Measurements from ENCODE around the gene FGFR3.

The FGFR3 gene

DNA sequence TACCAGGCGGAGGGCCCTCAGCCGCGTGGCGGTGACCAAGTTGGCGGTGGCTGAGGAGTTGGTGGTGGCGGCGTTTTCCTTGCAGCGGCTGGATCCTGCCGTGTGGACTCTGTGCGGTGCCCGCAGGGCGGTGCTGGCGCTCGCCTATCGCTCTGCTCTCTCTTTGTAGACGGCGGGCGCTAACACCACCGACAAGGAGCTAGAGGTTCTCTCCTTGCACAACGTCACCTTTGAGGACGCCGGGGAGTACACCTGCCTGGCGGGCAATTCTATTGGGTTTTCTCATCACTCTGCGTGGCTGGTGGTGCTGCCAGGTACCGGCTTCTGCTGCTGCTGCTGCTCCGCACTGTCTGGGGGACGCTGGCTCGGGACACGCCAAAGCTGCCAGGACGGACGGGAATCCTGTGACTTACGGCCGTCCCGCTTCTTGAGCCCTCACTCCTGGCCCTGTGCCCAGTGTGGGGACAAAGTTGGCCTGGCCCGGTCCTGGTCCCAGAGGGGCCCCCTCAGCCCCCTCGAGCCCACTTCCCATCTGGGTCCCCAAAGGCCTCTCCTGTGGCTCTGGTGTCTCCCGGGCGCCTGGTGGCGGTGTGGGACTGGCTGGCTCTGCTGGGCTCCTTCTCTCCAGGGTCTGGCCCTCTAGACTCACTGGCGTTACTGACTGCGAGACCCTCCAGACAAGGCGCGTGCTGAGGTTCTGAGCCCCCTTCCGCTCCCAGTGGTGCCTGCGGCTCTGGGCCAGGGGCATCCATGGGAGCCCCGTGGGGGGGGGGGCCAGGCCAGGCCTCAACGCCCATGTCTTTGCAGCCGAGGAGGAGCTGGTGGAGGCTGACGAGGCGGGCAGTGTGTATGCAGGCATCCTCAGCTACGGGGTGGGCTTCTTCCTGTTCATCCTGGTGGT lies 10.7 kb downstream of the FGFR3 start:
- DNase-seq, result no peak

DNA sequence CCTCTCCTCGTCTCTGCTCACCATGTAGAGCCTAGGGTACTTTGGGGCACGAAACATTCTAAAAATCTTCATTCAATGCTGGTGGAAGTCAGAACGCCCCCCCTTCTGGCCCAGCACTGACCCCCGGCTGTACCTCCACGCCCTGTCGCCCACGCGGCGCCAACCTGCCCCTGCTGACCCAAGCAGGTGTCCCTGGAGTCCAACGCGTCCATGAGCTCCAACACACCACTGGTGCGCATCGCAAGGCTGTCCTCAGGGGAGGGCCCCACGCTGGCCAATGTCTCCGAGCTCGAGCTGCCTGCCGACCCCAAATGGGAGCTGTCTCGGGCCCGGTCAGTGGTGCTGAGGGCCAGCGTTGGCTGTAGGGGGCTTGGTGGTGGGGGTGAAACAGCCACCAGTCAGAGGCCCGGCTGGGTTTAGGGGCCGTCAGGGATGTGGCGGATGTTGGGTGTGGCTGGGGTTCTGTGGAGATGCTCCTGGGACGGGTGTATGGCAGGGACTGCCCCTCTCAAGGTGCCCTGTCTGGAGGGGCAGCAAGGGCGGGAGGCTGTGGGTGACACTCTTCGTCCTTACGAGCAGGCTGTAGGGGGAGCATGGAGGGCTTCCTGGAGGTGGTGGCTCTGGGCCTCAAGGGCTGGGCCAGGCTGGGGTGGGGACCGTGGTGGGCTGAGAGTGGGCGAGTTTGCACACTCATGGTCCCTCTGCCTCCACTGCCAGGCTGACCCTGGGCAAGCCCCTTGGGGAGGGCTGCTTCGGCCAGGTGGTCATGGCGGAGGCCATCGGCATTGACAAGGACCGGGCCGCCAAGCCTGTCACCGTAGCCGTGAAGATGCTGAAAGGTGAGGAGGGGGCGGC lies 11.8 kb downstream of the FGFR3 start:
- no peak for DNase-seq

DNA sequence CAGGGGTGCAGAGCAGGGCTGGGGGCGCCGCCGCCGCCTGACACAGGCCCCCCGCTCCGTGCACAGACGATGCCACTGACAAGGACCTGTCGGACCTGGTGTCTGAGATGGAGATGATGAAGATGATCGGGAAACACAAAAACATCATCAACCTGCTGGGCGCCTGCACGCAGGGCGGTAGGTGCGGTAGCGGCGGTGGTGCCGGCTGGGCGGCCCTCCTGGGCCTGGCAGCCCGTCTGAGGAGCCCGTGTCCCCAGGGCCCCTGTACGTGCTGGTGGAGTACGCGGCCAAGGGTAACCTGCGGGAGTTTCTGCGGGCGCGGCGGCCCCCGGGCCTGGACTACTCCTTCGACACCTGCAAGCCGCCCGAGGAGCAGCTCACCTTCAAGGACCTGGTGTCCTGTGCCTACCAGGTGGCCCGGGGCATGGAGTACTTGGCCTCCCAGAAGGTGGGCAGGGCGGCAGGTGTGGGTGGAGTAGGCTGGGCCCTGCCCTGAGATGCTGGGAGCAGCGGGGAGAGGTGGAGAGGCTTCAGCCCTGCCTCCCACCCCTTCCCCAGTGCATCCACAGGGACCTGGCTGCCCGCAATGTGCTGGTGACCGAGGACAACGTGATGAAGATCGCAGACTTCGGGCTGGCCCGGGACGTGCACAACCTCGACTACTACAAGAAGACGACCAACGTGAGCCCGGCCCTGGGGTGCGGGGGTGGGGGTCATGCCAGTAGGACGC lies 12.6 kb downstream of the FGFR3 start:
- DNase-seq, result no peak

DNA sequence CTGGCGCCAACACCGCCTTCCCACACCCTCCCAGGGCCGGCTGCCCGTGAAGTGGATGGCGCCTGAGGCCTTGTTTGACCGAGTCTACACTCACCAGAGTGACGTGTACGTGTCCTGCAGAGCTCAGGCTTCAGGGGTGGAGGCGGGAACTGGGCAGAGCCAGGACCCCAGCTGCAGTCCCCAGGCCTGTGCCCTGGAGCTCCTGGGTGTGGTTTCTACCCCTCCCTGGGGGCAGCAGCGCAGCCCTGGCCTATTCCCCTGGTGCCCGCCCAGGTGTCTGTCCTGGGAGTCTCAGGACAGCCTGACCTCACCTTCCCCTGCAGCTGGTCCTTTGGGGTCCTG lies 13.1 kb downstream of the FGFR3 start:
- no peak for DNase-seq

DNA sequence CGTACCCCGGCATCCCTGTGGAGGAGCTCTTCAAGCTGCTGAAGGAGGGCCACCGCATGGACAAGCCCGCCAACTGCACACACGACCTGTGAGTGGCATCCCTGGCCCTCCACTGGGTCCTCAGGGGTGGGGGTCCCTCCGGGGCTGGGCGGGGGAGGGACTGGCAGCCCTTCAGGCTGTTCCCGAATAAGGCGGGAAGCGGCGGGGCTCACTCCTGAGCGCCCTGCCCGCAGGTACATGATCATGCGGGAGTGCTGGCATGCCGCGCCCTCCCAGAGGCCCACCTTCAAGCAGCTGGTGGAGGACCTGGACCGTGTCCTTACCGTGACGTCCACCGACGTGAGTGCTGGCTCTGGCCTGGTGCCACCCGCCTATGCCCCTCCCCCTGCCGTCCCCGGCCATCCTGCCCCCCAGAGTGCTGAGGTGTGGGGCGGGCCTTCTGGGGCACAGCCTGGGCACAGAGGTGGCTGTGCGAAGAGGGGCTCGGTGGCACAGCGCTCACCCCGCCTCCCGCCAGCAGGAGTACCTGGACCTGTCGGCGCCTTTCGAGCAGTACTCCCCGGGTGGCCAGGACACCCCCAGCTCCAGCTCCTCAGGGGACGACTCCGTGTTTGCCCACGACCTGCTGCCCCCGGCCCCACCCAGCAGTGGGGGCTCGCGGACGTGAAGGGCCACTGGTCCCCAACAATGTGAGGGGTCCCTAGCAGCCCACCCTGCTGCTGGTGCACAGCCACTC lies 13.7 kb downstream of the FGFR3 start:
- DNase-seq, result no peak

DNA sequence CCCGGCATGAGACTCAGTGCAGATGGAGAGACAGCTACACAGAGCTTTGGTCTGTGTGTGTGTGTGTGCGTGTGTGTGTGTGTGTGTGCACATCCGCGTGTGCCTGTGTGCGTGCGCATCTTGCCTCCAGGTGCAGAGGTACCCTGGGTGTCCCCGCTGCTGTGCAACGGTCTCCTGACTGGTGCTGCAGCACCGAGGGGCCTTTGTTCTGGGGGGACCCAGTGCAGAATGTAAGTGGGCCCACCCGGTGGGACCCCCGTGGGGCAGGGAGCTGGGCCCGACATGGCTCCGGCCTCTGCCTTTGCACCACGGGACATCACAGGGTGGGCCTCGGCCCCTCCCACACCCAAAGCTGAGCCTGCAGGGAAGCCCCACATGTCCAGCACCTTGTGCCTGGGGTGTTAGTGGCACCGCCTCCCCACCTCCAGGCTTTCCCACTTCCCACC lies 14.3 kb downstream of the FGFR3 start:
- DNase-seq, result no peak

DNA sequence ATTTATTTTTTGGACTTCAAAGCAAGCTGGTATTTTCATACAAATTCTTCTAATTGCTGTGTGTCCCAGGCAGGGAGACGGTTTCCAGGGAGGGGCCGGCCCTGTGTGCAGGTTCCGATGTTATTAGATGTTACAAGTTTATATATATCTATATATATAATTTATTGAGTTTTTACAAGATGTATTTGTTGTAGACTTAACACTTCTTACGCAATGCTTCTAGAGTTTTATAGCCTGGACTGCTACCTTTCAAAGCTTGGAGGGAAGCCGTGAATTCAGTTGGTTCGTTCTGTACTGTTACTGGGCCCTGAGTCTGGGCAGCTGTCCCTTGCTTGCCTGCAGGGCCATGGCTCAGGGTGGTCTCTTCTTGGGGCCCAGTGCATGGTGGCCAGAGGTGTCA lies 15.3 kb downstream of the FGFR3 start:
- DNase-seq, result no peak

DNA sequence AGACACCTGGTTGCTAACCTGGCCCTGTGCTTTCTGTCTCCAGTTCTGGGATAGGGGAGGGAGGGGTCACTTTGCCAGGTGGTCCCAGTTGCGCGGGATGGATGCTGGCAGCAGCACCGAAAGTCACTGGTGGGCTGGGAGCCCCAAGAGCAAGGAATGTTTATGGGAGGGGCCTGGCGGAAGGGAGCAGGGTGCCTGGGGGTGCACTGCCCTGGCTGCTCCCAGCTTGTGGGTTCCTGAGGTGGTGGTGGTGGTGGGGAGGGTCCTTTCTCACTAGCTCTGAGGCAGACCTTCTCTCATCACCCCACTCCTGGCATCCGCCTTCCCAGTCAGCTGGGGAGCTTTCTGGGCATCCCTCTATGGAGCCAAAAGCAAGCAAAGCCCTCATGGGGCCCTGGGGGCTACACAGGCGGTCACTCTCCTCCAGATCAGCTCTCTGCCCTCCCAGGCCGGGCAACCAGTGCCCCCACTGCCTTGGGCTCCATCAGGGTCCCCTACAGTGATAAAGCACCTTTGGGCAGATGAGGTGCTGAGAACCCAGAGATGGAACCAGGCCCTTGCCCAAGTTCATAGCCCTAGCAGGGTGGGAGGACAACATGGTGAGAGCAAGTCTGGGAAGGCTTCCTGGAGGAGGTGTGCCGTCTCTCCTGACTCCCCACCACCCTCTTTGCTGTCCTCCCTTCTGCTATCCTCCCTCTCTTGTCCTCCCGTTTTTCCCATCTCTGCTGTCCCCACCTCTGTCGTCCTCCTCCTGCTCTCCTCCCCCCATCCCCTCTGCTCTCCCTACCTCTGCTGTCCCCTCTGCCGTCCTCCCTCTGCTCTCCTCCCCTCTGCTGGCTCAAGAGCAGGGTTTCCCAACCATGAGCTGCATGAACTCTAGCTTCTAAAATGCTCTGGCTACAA lies 16.0 kb downstream of the FGFR3 start:
- DNase-seq, result no peak

DNA sequence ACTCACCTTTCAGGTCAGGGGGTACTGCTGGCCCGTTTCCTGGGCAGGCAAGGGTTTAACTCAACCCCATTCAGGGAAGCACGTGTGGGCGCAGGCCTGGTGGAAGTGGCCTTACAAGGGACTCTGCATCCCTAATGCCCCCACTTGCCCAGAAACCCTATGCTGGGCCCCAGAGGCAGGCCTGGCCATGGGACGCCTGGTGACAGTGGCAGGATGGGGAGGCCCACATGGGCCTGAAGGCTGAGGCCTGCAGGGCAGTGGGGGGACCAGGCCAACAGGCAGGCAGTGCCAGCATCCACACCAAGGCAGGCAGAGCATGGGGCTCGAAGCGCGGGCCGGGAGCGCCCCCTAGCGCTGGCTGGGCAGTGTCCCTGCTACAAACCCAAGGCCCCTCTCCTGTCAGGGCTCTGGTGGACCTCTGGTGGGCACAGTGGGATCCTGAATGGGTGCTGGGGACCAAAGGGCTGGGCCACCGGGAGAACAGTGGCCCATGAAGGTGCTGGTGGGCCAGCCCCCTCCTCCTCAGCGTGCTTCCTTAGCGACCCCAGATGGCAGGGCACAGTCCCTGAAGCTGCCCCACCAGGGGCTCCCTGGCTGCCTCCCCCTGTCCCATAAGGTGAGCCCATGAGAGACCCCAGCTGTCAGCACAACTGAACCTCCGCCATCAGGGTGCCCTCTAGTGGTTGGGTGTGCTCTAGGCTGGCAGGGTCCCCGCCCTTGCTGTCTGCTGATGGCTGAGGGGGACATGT lies 16.8 kb downstream of the FGFR3 start:
- no peak for DNase-seq

DNA sequence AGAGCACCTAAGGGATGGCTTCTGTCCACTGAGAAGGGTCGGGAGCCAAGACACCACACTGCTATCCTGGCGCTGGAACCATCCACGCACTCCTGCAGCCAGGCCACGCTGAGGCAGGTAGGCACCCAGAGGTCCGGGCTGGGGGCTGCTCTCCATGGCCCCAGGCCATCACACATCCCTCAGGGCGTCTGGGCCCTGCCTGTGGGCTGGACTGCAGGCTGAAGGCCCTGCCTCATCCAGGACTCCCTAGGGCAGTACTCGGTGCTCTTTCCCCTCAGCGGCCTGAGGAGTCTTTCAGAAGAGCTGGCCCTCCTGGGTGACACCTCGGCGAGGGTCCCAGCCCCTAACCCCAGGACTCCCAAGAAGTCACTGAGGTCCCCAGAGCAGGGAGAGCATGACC lies 17.7 kb downstream of the FGFR3 start:
- no peak for DNase-seq

DNA sequence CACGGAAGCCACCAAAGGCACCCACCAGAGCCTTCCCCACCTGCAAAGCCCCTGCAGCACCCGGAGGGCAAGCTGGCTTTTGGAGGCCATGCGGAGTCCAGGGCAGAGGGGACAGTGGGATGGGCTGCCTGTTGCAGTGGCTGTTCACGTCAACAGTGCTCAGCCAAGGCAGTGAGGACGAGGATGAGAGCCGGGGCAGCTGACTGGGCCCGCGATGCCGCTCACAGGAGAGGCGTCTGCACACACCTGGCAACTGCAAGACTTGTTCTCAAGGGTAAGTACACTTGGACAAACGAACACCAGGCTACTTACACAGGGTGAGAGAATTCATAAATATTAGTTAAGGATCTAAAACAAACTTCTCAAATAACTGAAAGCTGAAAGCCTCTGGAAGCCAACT lies 19.6 kb downstream of the FGFR3 start:
- DNase-seq, result no peak

DNA sequence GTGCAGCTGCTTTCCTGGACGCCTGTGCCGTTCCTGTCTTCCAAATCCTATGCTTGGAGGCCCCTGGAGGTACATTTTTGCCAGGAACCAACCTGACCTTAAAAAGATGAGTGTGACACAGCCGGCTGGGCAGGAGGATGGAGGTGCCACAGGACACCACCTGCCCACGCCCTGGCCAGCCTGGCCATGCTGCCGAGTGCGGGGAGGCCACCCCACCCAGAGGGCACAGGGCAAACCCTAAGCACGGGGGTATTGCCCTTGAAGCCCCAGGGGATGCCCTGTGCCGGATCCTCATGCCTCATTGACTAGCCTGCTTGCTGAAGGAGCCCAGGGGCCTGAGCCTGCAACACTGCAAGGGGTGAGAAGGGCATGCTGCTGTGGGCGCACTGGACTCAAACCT lies 20.1 kb downstream of the FGFR3 start:
- no peak for DNase-seq

DNA sequence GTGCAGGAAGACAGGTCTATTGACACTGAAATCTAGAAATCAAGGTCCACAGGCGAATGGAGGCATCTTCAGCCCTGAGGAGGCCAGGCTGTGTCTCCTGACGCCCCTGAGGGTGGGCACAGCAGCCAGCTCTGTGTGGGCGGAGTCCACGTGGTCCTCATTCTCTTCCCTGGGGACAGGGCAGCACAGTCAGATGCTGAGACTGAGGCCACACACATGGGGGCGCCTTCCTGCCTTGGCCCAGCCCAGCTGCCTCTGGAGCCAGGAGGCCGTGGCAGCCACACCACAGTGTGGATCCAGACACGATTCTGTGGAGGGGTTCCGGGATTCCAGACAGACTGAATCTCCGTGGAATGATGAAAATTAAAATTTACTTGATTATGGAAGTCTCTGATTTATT lies 20.8 kb downstream of the FGFR3 start:
- no peak for DNase-seq

DNA sequence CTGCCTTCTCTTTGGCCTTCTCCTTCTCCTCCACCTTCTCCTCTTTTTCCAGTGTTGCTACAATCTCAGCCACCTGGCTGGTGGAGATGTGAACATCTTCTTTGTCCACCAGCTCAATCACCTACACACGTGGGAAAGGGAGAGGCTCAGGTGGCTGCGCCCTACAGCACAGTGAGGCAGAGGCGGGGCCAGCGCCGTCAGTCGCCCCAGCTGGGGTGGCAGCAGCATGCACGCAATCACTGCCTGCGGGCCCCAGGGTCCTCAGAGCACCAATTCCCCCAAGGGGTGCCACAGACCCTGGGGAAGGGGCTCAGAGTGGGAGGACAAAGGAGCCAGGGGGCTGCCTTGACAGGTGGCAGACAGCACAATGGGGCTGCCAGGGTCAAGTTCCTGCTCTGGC lies 21.4 kb downstream of the FGFR3 start:
- DNase-seq, result no peak

DNA sequence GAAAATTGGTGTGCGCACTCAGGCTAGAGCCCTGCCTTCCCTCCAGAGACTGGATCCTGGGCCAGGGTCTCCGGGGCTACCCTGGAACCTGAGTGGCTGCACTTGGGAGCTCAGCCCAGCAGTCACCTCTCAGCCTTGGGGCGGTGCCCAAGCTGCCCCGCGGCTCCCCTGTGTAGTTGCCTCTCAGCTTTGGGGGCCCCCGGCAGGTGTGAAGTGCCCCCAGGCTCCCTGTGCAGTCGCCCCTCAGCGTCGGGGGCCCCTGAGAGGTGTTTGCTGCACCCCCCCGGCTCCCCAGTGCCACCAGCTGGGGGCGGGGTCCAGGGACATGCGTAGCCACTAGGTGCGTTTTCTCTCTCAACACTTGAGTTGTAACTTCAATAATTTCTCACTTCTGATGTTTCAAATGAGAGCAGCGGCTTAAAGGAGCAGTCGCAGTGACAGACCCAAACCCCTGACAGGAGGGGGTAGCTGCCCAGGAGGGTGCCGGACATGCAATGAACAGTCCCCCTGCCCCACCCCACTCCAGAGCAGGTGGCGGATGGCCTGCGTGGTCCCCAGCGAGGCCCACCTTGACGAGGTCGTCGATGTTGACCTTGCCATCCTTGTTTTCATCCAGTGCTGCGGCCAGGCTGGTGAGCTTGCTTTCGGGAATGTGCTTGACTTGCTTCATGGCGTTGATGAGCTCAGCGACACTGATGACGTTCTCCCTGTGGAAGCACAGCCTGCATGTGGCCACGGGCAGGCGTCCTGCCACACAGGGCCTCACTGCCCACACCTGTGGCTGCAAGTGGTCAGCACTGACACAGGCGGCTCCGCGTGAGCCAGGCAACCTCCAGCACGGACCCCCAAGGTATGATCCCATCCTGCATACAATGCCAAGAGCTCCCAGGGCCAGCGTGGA lies 22.3 kb downstream of the FGFR3 start:
- no peak for DNase-seq

DNA sequence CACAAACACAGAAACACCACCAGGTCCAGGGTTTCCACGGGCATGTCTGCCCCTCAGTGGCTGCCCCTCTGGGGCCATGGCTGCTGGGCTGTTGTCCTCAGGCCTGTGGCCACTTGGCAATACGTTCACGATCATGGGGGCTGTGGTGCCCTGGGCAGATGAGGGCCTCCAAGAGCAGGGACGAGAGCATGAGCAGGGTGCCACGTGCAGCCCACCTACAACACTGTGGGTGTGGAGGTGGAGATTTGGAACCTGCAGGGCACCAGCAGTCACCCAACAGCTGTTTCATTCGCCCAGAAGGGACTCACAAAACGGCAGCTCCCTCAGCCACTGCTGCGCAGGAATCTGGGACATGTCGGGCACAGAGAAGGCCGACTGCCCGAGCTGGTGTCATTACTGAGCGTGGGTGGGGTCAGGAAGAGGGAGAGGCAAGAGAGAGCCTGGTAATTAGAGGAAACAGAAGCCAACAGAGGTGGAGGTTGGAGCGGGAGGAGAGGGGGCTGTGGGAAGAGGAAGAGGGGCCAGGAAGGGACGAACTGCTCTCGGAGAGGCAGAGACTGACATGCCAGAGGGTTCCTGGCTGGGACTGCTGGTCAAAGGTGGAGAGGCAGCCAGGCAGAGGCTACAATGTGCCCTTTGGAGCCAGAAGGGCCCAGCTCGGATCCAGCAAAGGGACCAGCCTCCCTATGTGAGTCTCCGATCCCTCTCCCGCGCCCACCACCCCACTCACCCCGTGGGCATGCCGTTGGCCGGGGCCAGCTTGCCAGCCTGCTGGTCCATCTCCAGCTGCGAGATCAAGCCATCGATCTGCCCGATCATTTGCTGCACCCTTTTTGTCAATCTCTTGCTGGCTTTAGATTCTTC lies 23.1 kb downstream of the FGFR3 start:
- DNase-seq, result no peak

DNA sequence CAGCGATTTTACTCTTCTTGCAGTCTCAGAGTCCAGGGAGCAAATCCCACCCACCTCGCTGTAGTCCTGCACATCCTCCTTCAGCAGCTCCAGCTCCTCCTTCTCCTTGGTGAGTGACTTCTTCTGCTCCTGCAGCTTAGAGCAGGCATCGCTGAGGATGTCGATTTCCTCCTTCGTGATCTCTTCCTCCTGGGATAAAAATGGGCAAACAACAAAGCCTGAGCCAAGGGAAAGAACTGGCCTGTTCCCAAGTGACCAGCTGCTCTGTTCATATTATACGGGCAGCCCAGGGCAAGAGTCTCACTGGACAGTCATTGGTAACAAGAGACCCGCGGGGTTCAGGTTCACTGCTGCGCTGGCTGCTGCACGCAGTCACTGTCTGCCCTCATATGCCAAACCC lies 26.2 kb downstream of the FGFR3 start:
- DNase-seq, result no peak

DNA sequence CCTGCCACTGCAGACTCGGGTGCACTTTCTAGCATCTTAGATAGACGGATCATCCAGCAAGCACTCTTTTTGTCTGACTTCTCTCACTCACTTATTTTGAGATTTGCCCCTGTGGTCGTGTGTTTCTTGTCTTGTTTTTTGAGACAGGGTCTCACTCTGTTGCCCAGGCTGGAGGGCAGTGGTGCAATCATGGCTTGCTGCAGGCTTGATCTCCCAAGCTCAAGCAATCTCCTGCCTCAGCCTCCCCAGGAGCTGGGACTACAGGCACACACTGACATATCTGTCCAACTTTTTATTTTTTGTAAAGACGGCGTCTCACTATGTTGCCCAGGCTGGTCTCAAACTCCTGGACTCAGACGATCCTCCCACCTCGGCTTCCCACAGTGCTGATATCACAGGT lies 26.7 kb downstream of the FGFR3 start:
- DNase-seq, result no peak
